ENCODE measurements around the gene PTH2R.
"Not testable (repeated sequence)": the region's sequence is repeated elsewhere in the genome, so short reads cannot be mapped to it uniquely, and the experiment has no call there.

DNA sequence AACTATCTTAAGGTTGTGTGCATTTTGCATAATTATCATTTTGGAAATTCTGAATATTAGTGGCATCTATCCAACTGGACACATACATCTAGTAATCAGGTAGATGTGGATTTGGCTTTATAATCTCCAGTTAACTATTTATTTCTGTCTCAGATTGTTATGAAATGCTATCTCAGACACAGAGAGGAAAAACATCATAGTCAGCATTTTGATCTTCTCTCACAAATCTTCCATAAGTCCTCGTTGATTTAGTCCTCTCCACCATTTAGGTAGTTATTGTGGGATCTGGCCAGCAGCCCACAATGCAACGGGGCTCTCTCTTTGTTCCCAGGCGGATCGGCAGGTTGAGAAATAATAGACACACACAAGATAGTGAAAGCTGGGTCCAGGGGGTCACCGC is 75.4 kb downstream of the PTH2R start:
- TF ChIP-seq, protein P1, sequence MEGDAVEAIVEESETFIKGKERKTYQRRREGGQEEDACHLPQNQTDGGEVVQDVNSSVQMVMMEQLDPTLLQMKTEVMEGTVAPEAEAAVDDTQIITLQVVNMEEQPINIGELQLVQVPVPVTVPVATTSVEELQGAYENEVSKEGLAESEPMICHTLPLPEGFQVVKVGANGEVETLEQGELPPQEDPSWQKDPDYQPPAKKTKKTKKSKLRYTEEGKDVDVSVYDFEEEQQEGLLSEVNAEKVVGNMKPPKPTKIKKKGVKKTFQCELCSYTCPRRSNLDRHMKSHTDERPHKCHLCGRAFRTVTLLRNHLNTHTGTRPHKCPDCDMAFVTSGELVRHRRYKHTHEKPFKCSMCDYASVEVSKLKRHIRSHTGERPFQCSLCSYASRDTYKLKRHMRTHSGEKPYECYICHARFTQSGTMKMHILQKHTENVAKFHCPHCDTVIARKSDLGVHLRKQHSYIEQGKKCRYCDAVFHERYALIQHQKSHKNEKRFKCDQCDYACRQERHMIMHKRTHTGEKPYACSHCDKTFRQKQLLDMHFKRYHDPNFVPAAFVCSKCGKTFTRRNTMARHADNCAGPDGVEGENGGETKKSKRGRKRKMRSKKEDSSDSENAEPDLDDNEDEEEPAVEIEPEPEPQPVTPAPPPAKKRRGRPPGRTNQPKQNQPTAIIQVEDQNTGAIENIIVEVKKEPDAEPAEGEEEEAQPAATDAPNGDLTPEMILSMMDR (conservative IDR thresholded peaks at IDR 0.05; ENCODE audit: low read depth, low read length): not testable (repeated sequence)
- TF ChIP-seq RCOR1 (IDR thresholded peaks at IDR 0.05; ENCODE audit: insufficient replicate concordance, low read length); POLR2A (IDR thresholded peaks at IDR 0.05; ENCODE audit: low read depth, low read length); MAZ (IDR thresholded peaks at IDR 0.05; ENCODE audit: borderline replicate concordance, low read depth, low read length): not testable (repeated sequence)

Data from IMR-90 (cell line).